SH-SY5Y (cell line): ENCODE measurements around the gene TANGO2.

Source experiments
- GATA2 ChIP-seq: IDR thresholded peaks from 2 replicates; pipeline ENCODE4 v1.6.1; 2011; ENCODE audit warnings: mild to moderate bottlenecking, low read depth, low read length
- GATA3 ChIP-seq: IDR thresholded peaks from 2 replicates; pipeline ENCODE4 v1.6.1; 2011; ENCODE audit warnings: low read depth, mild to moderate bottlenecking, low read length, moderate library complexity

The TANGO2 gene

GRCh38 chr22:20019661-20020532 is 1.0 kb upstream of the TANGO2 start:
- TF ChIP-seq GATA3, result no peak
- no peak for TF ChIP-seq GATA2

- TF ChIP-seq GATA2 (no peak), GATA3 (no peak)
These were observed 579 bp downstream of the TANGO2 start for GRCh38 chr22:20021196-20022181.

GRCh38 chr22:20022231-20022977 is 1.5 kb downstream of the TANGO2 start:
- no peak for TF ChIP-seq GATA3
- no peak for TF ChIP-seq GATA2

- TF ChIP-seq GATA3, result no peak
- TF ChIP-seq GATA2, result no peak
These were observed 2.2 kb downstream of the TANGO2 start for GRCh38 chr22:20022978-20023613.

GRCh38 chr22:20024225-20024624 is 3.3 kb downstream of the TANGO2 start:
- TF ChIP-seq GATA2 (no peak), GATA3 (no peak)

GRCh38 chr22:20024650-20025397 is 3.9 kb downstream of the TANGO2 start:
- TF ChIP-seq GATA2 (no peak), GATA3 (no peak)

GRCh38 chr22:20025401-20026203 is 4.7 kb downstream of the TANGO2 start:
- no peak for TF ChIP-seq GATA3
- no peak for TF ChIP-seq GATA2

- TF ChIP-seq GATA3, result no peak
- TF ChIP-seq GATA2, result no peak
These were observed 5.4 kb downstream of the TANGO2 start for GRCh38 chr22:20026204-20026908.

- TF ChIP-seq GATA3 (no peak), GATA2 (no peak)
These were observed 6.2 kb downstream of the TANGO2 start for GRCh38 chr22:20026996-20027601.

GRCh38 chr22:20027966-20028854 is 7.3 kb downstream of the TANGO2 start:
- TF ChIP-seq GATA3 (no peak), GATA2 (no peak)
